ENCODE results near the gene CCDC88C.

DNA sequence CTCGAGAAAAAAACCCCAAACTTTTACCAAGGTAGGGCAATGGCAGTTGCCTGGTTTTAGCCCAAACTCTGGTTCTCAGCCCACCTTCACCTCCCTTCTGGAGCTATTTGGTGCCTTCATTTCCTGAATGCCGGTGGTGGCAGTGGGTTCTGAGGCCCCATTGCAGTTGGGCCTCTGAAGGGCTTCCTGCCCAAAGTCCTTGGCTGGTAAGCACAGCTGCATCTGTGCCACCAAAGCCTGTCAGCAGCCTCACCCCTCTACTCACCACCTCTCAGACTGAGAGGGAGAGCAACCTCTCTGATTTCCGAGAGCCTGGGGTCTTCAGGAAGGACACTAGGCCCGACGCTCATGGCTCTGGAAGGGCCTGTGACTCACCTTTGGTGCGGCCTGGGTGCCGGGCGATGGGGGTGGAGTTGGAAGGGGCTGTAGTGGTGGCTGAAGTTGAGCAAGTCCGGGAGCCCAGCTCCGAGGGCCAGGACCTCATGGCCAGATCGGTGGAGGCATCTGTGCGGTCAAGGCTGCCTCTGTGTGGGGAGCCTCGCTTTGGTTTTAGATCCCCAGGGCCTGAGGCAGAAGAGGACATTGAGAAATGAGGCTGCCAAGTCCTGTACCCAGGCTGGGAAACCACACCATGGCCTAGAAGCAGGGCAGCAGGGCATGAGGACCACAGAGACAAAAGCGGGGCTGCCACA lies 134.5 kb downstream of the CCDC88C start:
- TF ChIP-seq, protein P1, sequence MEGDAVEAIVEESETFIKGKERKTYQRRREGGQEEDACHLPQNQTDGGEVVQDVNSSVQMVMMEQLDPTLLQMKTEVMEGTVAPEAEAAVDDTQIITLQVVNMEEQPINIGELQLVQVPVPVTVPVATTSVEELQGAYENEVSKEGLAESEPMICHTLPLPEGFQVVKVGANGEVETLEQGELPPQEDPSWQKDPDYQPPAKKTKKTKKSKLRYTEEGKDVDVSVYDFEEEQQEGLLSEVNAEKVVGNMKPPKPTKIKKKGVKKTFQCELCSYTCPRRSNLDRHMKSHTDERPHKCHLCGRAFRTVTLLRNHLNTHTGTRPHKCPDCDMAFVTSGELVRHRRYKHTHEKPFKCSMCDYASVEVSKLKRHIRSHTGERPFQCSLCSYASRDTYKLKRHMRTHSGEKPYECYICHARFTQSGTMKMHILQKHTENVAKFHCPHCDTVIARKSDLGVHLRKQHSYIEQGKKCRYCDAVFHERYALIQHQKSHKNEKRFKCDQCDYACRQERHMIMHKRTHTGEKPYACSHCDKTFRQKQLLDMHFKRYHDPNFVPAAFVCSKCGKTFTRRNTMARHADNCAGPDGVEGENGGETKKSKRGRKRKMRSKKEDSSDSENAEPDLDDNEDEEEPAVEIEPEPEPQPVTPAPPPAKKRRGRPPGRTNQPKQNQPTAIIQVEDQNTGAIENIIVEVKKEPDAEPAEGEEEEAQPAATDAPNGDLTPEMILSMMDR (IDR thresholded peaks at IDR 0.05; ENCODE audit: insufficient read depth, low read depth, low read length) = no peak
- no peak for TF ChIP-seq EZH2 (IDR thresholded peaks at IDR 0.05; ENCODE audit: insufficient read depth, low read length)
